Measurements from ENCODE around the gene BBX.
A peak's percentile ranks its signal among the peaks of the same experiment; 100 is the strongest.
"Not testable (repeated sequence)": the region's sequence is repeated elsewhere in the genome, so short reads cannot be mapped to it uniquely, and the experiment has no call there.

Gene BBX

DNA sequence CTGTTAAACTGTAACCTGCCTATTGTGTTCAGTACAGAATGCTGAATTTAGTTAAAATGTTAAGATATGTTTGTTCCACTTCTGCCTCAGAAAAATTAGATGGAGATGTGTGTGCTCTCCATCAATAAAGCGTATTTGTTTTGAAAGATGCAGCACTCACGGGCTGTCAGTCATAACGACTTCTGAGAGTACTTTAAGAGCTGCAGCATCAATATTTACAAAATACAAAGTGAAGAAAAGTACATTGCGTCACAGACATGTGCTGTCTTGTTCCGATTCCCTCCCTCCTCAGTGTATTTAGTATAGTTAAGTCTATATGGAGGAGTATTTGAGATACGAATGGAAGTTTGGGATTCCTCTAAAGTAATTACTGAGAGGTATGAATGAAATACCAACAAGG lies 166.6 kb downstream of the BBX start:
- DNase-seq, result no peak

DNA sequence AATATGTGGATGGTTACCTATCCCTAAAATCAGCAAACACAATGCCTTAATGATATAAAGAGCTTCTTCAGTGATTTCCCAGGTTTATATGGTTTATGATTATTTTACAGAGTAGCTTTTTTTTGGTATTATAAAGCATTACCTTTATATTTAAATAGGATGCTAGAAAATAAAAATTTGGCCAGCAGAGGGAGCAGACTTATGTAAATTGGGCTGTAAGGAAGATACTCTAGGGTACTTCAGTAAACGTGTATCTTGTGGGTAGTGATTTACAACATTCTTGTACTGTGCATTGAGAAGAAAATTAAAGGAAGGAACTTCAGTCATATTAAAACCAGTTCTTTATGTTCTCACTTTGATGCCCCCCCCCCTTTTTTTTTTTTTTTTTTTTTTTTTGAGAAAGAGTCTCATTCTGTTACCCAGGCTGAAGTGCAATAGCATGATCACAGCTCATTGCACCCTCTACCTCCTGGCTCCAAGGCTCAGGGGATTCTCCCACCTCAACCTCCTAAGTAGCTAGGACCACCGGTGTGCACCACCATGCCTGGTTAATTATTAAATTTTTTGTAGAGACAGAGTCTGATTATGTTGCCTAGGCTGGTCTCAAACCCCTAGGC lies 167.9 kb downstream of the BBX start:
- peak; percentile 51 for DNase-seq

GRCh38 chr3:107691984-107692383 lies 169.2 kb downstream of the BBX start:
- DNase-seq, result not testable (repeated sequence)

DNA sequence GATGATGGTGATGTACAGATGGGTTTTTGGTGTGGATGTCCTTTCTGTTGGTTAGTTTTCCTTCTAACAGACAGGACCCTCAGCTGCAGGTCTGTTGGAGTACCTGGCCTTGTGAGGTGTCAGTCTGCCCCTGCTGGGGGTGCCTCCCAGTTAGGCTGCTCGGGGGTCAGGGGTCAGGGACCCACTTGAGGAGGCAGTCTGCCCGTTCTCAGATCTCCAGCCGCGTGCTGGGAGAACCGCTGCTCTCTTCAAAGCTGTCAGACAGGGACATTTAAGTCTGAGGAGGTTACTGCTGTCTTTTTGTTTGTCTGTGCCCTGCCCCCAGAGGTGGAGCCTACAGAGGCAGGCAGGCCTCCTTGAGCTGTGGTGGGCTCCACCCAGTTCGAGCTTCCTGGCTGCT lies 174.6 kb downstream of the BBX start:
- DNase-seq, result not testable (repeated sequence)

GRCh38 chr3:107697855-107698254 lies 175.1 kb downstream of the BBX start:
- not testable (repeated sequence) for DNase-seq

GRCh38 chr3:107699682-107700081 lies 176.9 kb downstream of the BBX start:
- no peak for DNase-seq

DNA sequence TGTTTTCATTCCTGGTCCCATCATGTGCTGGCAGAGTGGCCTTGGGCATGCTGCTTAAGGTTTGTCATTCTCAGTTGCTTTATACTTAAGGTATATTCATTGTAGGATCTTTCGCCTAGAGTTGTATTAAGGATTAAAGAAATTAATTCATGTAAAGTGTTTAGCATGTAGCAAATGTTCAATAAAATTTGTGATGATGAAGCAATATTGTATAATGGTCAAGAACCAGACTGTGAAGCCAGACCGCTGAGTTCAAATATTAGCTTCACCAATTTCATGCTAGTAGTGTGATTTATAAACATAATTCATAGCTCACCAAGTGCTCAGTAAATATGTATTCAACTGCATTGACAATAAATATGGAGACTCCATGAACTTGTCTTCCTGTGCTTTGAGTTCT lies 178.5 kb downstream of the BBX start:
- no peak for DNase-seq

DNA sequence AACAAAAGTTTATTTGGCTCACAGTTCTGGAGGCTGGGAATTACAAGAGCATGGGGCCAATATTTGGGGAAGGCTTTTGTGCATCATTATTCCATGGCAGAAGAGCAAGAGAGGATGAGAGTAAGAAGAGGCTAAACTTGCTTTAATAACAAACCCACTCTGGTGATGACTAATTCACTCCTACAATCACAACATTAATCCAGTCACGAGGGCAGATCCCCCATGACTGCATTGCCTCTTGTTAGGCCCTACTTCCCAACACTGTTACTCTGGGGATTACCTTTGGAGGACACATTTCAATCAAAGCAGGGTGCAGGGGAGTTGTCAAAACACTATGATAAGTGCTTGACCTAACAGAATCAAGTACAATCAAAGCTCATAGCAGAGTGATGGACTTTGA lies 181.7 kb downstream of the BBX start:
- DNase-seq, result no peak

DNA sequence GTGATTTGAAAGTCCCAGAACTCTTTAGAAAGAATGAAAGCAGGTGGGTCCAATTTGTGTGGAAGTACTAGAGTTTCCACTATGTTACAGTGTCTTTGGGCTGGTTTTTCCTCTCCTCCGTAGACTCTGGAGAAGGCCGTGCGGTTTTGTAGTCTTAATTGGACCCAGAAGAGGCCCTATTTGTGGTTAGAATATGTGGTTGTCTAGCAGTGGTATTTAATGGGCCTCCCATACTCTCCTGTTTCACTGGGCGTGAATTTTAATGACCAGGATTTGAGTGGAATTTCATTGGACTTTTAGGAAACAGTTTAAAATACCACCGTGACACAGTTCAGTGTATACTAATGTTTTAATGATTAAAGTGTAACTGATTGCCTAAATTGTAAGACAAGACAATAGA lies 182.3 kb downstream of the BBX start:
- DNase-seq, result no peak

GRCh38 chr3:107710851-107711250 lies 188.1 kb downstream of the BBX start:
- no peak for DNase-seq

GRCh38 chr3:107716734-107717133 lies 194.0 kb downstream of the BBX start:
- no peak for DNase-seq

- no peak for DNase-seq
Observed at GRCh38 chr3:107718547-107718946, 195.8 kb downstream of the BBX start.

GRCh38 chr3:107727102-107727501 lies 204.3 kb downstream of the BBX start:
- DNase-seq, result no peak

DNA sequence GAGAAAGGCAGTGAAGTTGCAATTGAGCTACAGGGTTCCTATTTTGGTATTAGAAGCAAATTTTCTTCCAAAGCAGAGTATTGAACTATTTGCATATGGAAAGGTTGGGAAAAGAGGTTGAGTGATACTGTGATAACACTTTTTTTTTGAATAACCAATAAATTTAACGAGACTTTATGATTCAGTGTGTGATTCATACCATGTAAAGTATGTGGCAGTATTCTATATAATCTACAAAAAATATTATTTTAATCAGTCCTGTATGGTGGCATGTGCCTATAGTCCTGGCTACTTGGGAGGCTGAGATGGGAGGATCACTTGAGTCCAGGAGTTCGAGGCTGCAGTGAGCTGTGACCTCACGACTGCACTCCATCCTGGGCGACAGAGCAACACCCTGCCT lies 206.9 kb downstream of the BBX start:
- no peak for DNase-seq

DNA sequence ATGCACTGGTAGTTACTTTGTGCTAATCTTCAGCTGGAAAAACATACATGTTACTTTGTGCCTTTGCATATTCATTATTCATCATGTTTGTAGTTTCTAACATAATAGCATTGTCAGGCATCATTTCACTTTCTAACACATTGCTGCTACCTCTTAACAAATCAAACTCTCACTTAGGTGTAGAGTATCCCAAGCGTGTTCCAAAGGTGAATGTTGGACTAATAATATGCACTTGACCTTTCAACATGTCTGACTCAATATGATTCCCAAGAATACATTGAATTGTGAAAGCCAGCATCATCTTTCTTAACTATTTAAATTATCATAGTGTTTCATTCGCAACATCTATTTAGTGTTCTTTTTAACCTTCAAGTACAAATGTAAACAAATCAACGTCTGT lies 211.6 kb downstream of the BBX start:
- no peak for DNase-seq

GRCh38 chr3:107737914-107738313 lies 215.2 kb downstream of the BBX start:
- DNase-seq, result no peak

GRCh38 chr3:107738486-107739183 lies 215.9 kb downstream of the BBX start:
- DNase-seq, result no peak

DNA sequence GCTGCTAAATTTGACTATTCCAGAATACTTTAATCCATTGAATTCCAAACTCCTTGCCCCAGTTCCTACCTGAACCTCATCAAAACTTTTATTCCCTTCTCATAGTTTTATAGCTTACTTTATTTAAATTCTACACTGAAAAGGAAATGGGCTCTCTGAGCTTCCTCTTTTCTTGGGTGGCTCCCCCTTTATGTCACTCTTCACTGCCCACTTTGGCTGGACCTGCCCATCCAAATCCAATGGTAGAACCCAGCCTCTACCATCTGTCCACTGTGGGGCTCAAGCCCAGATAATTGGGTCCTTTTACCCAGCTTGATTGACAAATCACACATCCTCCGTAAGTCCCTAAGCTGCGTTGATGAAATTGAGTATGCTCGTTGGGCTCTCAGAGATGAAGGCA lies 216.5 kb downstream of the BBX start:
- DNase-seq, result no peak

- DNase-seq, result no peak
Observed at GRCh38 chr3:107740992-107741896, 218.5 kb downstream of the BBX start.

DNA sequence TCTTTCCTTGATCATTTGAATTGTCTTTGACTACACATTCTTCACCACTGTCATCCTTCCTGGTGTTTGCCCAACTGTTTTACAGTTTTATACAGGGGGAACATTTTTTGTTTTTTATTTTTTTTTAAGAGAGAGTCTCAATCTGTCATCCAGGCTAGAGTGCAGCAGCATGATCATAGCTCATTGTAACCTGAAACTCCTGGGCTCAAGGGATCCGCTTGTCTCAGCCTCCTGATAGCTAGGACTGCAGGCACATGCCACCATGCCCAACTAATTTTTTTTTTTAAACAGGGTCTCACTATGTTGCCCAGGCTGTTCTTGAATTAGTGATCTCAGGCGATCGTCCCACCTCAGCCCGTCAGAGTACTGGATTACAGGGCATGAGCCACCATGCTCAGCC lies 222.6 kb downstream of the BBX start:
- no peak for DNase-seq

DNA sequence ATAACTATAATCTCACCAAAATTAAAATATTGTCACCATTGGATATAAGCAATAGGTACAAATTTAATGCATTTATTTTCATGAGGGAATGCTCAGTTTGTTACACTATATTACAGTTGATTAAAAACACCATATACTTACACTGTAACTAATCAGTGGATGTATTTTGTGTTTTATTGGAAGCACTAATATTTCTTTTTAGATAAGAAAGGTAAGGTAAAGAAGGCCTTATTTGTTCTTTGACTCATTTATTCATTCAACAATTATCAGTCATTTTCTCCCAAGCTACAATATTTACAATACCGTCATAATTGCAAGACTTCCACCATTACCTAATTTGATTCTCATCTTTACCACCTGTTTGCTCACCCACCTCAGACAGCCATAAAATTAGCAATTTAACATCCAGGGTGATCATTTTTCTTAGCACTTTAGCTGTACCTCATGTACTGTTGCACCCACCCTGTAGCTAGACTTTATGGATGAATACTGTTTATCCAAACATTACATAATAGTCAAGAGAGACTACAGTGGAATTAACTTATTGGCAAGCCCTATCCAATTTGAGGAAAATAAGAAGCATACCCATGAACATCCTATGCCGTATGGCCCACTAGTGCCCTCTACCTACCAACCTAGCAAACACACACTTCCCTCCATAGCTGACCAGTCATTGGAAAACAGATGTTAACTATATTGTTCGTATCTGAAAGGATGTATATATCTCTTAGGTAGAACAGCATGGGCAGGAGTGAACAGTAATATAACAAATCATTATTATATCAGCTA lies 229.6 kb downstream of the BBX start:
- no peak for DNase-seq

GRCh38 chr3:107753494-107753893 lies 230.7 kb downstream of the BBX start:
- no peak for DNase-seq

DNA sequence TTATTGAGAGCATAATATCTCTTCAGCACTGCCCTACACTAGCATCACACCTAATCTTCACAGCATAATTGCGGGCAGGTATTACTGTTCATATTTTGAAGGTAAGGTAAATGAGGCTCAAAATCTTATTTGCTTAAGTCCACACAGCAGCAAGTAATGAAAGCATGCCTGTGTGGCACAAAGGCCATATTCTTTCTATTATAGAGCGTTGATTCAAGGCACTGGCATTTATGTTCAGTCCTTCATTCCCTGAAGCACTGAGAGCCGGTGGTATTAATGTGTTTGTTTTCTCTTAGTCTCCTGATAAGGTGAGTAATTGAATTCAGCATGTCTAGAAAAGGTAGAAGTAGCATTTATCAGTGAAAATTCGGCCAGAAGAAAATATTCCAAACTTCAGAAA lies 231.2 kb downstream of the BBX start:
- DNase-seq, result no peak
